Stimulated activated CD8-positive, alpha-beta memory T cell treated with anti-CD3 and anti-CD28 coated beads, Interleukin-7, amount 100 ng/mL, for 24 hours (primary cell): ENCODE data around the gene ATP10B.
"Not testable (repeated sequence)": the region's sequence is repeated elsewhere in the genome, so short reads cannot be mapped to it uniquely, and the experiment has no call there.

Experiments
- DNase-seq: peaks from one replicate; pipeline ENCODE4 v3.0.0-alpha.2; 2020; ENCODE audit warnings: low read depth

Gene ATP10B

GRCh38 chr5:160750938-160751657 lies 100.9 kb downstream of the ATP10B start:
- no peak for DNase-seq

- no peak for DNase-seq
Observed at GRCh38 chr5:160749682-160750081, 102.3 kb downstream of the ATP10B start.

GRCh38 chr5:160749026-160749425 lies 103.0 kb downstream of the ATP10B start:
- no peak for DNase-seq

- DNase-seq, result no peak
Observed at GRCh38 chr5:160747987-160748386, 104.0 kb downstream of the ATP10B start.

- DNase-seq, result no peak
Observed at GRCh38 chr5:160747559-160747958, 104.5 kb downstream of the ATP10B start.

GRCh38 chr5:160744268-160745101 lies 107.5 kb downstream of the ATP10B start:
- DNase-seq, result no peak

- no peak for DNase-seq
Observed at GRCh38 chr5:160743027-160743426, 109.0 kb downstream of the ATP10B start.

- DNase-seq, result no peak
Observed at GRCh38 chr5:160742446-160742845, 109.6 kb downstream of the ATP10B start.

GRCh38 chr5:160727296-160727997 lies 124.6 kb downstream of the ATP10B start:
- no peak for DNase-seq

- no peak for DNase-seq
Observed at GRCh38 chr5:160726721-160727120, 125.3 kb downstream of the ATP10B start.

- DNase-seq, result no peak
Observed at GRCh38 chr5:160720822-160721221, 131.2 kb downstream of the ATP10B start.

GRCh38 chr5:160715508-160715907 lies 136.5 kb downstream of the ATP10B start:
- DNase-seq, result not testable (repeated sequence)

GRCh38 chr5:160703547-160704189 lies 148.3 kb downstream of the ATP10B start:
- no peak for DNase-seq

GRCh38 chr5:160702934-160703333 lies 149.1 kb downstream of the ATP10B start:
- DNase-seq, result no peak

- no peak for DNase-seq
Observed at GRCh38 chr5:160702311-160702803, 149.7 kb downstream of the ATP10B start.

- DNase-seq, result no peak
Observed at GRCh38 chr5:160701403-160701802, 150.6 kb downstream of the ATP10B start.

GRCh38 chr5:160699301-160699700 lies 152.7 kb downstream of the ATP10B start:
- DNase-seq, result no peak

GRCh38 chr5:160697281-160697680 lies 154.7 kb downstream of the ATP10B start:
- no peak for DNase-seq

- DNase-seq, result no peak
Observed at GRCh38 chr5:160694896-160695295, 157.1 kb downstream of the ATP10B start.

GRCh38 chr5:160693831-160694465 lies 158.1 kb downstream of the ATP10B start:
- no peak for DNase-seq

- no peak for DNase-seq
Observed at GRCh38 chr5:160692271-160692670, 159.7 kb downstream of the ATP10B start.

GRCh38 chr5:160685695-160686094 lies 166.3 kb downstream of the ATP10B start:
- no peak for DNase-seq
